ENCODE data around the gene MKI67.

Gene MKI67

GRCh38 chr10:128047991-128048818 is 78.0 kb downstream of the MKI67 start:
- DNase-seq = no peak

GRCh38 chr10:128047351-128047750 is 78.9 kb downstream of the MKI67 start:
- DNase-seq = peak; percentile 28

DNA sequence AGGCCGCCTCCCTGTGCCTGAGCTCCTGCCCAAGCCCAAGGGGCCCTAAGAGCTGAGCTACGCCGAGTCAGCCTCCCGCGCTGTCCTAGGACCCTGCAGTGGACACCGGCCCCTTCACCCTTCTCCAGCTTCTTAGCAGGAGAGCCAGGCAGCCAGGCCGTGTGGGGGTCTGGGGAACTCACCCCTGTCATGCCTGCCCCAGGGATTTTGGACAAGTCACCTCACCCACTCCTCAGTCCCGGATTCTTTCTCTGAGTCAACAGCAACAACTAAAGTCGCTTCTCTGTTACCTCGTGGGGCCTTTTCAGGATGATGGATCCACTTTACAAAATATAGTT is 79.3 kb downstream of the MKI67 start:
- no peak for DNase-seq
